Measurements from ENCODE around the gene REM1. TPM values are rescaled to one million over a fixed set of nuclear protein-coding genes. Genes with fewer than 3 reads are reported as not detected.

The REM1 gene
- total and polyA plus RNA-seq, 4 donors, result 2.5 to 13.9 (median 13.2) TPM

GRCh38 chr20:31476294-31476585 lies 1.2 kb downstream of the REM1 start:
- ATAC-seq (ENCODE audit: low FRiP score) (no peak), DNase-seq (no peak)
- Histone ChIP-seq H3K27me3 (ENCODE audit: control insufficient read depth in 1 of 2, insufficient read depth in 2 of 2, low read length in 1 of 2) (no peaks in the 10 kb centered on the region), H3K4me3 (ENCODE audit: low read length in 2 of 2) (no peak overlapping the region), H3K4me1 (ENCODE audit: control insufficient read depth in 1 of 2, insufficient read depth in 2 of 2, low read length in 2 of 2) (no peaks in the 10 kb centered on the region), H3K27ac (ENCODE audit: low read depth in 1 of 2, low read length in 2 of 2) (no peak overlapping the region), H3K36me3 (ENCODE audit: control insufficient read depth in 1 of 2, insufficient read depth in 2 of 2, low read length in 1 of 2) (no peaks in the 10 kb centered on the region), H3K9me3 (ENCODE audit: control insufficient read depth, low read length) (no peaks in the 10 kb centered on the region)
- 91 to 92% methylated on average over 6 of the region's 6 CpGs for WGBS, 2 donors
- intact Hi-C loops (cut with DNase I), result no loop called here

- 85 to 88% methylated on average over 6 of the region's 6 CpGs for WGBS, 2 donors
- Histone ChIP-seq H3K4me1 (ENCODE audit: control insufficient read depth in 1 of 2, insufficient read depth in 2 of 2, low read length in 2 of 2) (no peaks in the 10 kb centered on the region), H3K36me3 (ENCODE audit: control insufficient read depth in 1 of 2, insufficient read depth in 2 of 2, low read length in 1 of 2) (no peaks in the 10 kb centered on the region), H3K27me3 (ENCODE audit: control insufficient read depth in 1 of 2, insufficient read depth in 2 of 2, low read length in 1 of 2) (no peaks in the 10 kb centered on the region), H3K27ac (ENCODE audit: low read depth in 1 of 2, low read length in 2 of 2) (no peak overlapping the region), H3K4me3 (ENCODE audit: low read length in 2 of 2) (no peak overlapping the region), H3K9me3 (ENCODE audit: control insufficient read depth, low read length) (no peaks in the 10 kb centered on the region)
- intact Hi-C loops (cut with DNase I), result no loop called here
- DNase-seq (no peak), ATAC-seq (ENCODE audit: low FRiP score) (no peak)
Observed at GRCh38 chr20:31476643-31477215, 1.6 kb downstream of the REM1 start.

- WGBS, 2 donors, result 42 to 53% methylated on average over 36 of the region's 36 CpGs
- DNase-seq (peak in 1 of 2 donors; percentile 82), ATAC-seq (ENCODE audit: low FRiP score) (peak; percentile 11)
Observed at GRCh38 chr20:31484001-31484400, 8.9 kb downstream of the REM1 start.

GRCh38 chr20:31485450-31486339 lies 10.6 kb downstream of the REM1 start:
- Histone ChIP-seq H3K4me3 (ENCODE audit: low read length in 2 of 2) (no peak overlapping the region), H3K27ac (ENCODE audit: low read depth in 1 of 2, low read length in 2 of 2) (peak overlapping the region; percentile 53 to 89)

More at GRCh38 chr20:31484001-31484400, 8.9 kb downstream of the REM1 start:
- Histone ChIP-seq H3K27me3 (ENCODE audit: control insufficient read depth in 1 of 2, insufficient read depth in 2 of 2, low read length in 1 of 2) (no peaks in the 10 kb centered on the region), H3K4me3 (ENCODE audit: low read length in 2 of 2) (no peak overlapping the region), H3K9me3 (ENCODE audit: control insufficient read depth, low read length) (no peaks in the 10 kb centered on the region), H3K4me1 (ENCODE audit: control insufficient read depth in 1 of 2, insufficient read depth in 2 of 2, low read length in 2 of 2) (no peaks in the 10 kb centered on the region), H3K36me3 (ENCODE audit: control insufficient read depth in 1 of 2, insufficient read depth in 2 of 2, low read length in 1 of 2) (no peaks in the 10 kb centered on the region), H3K27ac (ENCODE audit: low read depth in 1 of 2, low read length in 2 of 2) (no peak overlapping the region)
- intact Hi-C loops (cut with DNase I), result no loop called here

GRCh38 chr20:31488115-31488514 lies 13.0 kb downstream of the REM1 start:
- H3K9me3 ChIP-seq (ENCODE audit: control insufficient read depth, low read length), result no peaks in the 10 kb centered on the region
- no peaks in the 10 kb centered on the region for H3K4me1 ChIP-seq (ENCODE audit: control insufficient read depth in 1 of 2, insufficient read depth in 2 of 2, low read length in 2 of 2)
- H3K4me3 ChIP-seq (ENCODE audit: low read length in 2 of 2), result no peak overlapping the region
- no peak overlapping the region for H3K27ac ChIP-seq (ENCODE audit: low read depth in 1 of 2, low read length in 2 of 2)
- DNase-seq (no peak), ATAC-seq (ENCODE audit: low FRiP score) (no peak)
- intact Hi-C loops (cut with DNase I), result no loop called here
- no peaks in the 10 kb centered on the region for H3K36me3 ChIP-seq (ENCODE audit: control insufficient read depth in 1 of 2, insufficient read depth in 2 of 2, low read length in 1 of 2)
- no peaks in the 10 kb centered on the region for H3K27me3 ChIP-seq (ENCODE audit: control insufficient read depth in 1 of 2, insufficient read depth in 2 of 2, low read length in 1 of 2)
- 86 to 91% methylated on average over 2 of the region's 2 CpGs for WGBS, 2 donors

More at GRCh38 chr20:31485450-31486339, 10.6 kb downstream of the REM1 start:
- 5 to 7% methylated on average over 31 of the region's 31 CpGs for WGBS, 2 donors
- peak; percentile 86 to 92 for DNase-seq
- no peaks in the 10 kb centered on the region for H3K9me3 ChIP-seq (ENCODE audit: control insufficient read depth, low read length)
- ATAC-seq (ENCODE audit: low FRiP score), result peak; percentile 90
- H3K4me1 ChIP-seq (ENCODE audit: control insufficient read depth in 1 of 2, insufficient read depth in 2 of 2, low read length in 2 of 2), result no peaks in the 10 kb centered on the region
- no peaks in the 10 kb centered on the region for H3K36me3 ChIP-seq (ENCODE audit: control insufficient read depth in 1 of 2, insufficient read depth in 2 of 2, low read length in 1 of 2)
- intact Hi-C loops (cut with DNase I), result no loop called here
- no peaks in the 10 kb centered on the region for H3K27me3 ChIP-seq (ENCODE audit: control insufficient read depth in 1 of 2, insufficient read depth in 2 of 2, low read length in 1 of 2)

GRCh38 chr20:31489152-31489551 lies 14.1 kb downstream of the REM1 start:
- no peaks in the 10 kb centered on the region for H3K27me3 ChIP-seq (ENCODE audit: control insufficient read depth in 1 of 2, insufficient read depth in 2 of 2, low read length in 1 of 2)

GRCh38 chr20:31490752-31491151 lies 15.7 kb downstream of the REM1 start:
- Histone ChIP-seq H3K36me3 (ENCODE audit: control insufficient read depth in 1 of 2, insufficient read depth in 2 of 2, low read length in 1 of 2) (no peaks in the 10 kb centered on the region), H3K9me3 (ENCODE audit: control insufficient read depth, low read length) (no peaks in the 10 kb centered on the region), H3K27me3 (ENCODE audit: control insufficient read depth in 1 of 2, insufficient read depth in 2 of 2, low read length in 1 of 2) (no peaks in the 10 kb centered on the region), H3K4me1 (ENCODE audit: control insufficient read depth in 1 of 2, insufficient read depth in 2 of 2, low read length in 2 of 2) (no peaks in the 10 kb centered on the region), H3K27ac (ENCODE audit: low read depth in 1 of 2, low read length in 2 of 2) (no peak overlapping the region), H3K4me3 (ENCODE audit: low read length in 2 of 2) (no peak overlapping the region)
- no peak for DNase-seq
- no peak for ATAC-seq (ENCODE audit: low FRiP score)
- intact Hi-C loops (cut with DNase I), result no loop called here
- 92 to 94% methylated on average over 3 of the region's 3 CpGs for WGBS, 2 donors

More at GRCh38 chr20:31489152-31489551, 14.1 kb downstream of the REM1 start:
- intact Hi-C loops (cut with DNase I), result no loop called here
- DNase-seq (no peak), ATAC-seq (ENCODE audit: low FRiP score) (no peak)
- WGBS, 2 donors, result 89 to 91% methylated on average over 3 of the region's 3 CpGs
- Histone ChIP-seq H3K27ac (ENCODE audit: low read depth in 1 of 2, low read length in 2 of 2) (no peak overlapping the region), H3K9me3 (ENCODE audit: control insufficient read depth, low read length) (no peaks in the 10 kb centered on the region), H3K36me3 (ENCODE audit: control insufficient read depth in 1 of 2, insufficient read depth in 2 of 2, low read length in 1 of 2) (no peaks in the 10 kb centered on the region), H3K4me1 (ENCODE audit: control insufficient read depth in 1 of 2, insufficient read depth in 2 of 2, low read length in 2 of 2) (no peaks in the 10 kb centered on the region), H3K4me3 (ENCODE audit: low read length in 2 of 2) (no peak overlapping the region)

- Histone ChIP-seq H3K4me3 (ENCODE audit: low read length in 2 of 2) (no peak overlapping the region), H3K27ac (ENCODE audit: low read depth in 1 of 2, low read length in 2 of 2) (no peak overlapping the region), H3K36me3 (ENCODE audit: control insufficient read depth in 1 of 2, insufficient read depth in 2 of 2, low read length in 1 of 2) (no peaks in the 10 kb centered on the region), H3K9me3 (ENCODE audit: control insufficient read depth, low read length) (no peaks in the 10 kb centered on the region), H3K27me3 (ENCODE audit: control insufficient read depth in 1 of 2, insufficient read depth in 2 of 2, low read length in 1 of 2) (no peaks in the 10 kb centered on the region), H3K4me1 (ENCODE audit: control insufficient read depth in 1 of 2, insufficient read depth in 2 of 2, low read length in 2 of 2) (peaks cover 0 to 4% of the 10 kb centered on the region in 2 donors)
- 53 to 63% methylated on average over 2 of the region's 2 CpGs for WGBS, 2 donors
- intact Hi-C loops (cut with DNase I), result no loop called here
- no peak for ATAC-seq (ENCODE audit: low FRiP score)
- no peak for DNase-seq
Observed at GRCh38 chr20:31494131-31494530, 19.0 kb downstream of the REM1 start.
